Fibroblast of skin of right quadriceps (primary cell): ENCODE measurements around the gene KANK4.
"Not testable (repeated sequence)": the region's sequence is repeated elsewhere in the genome, so short reads cannot be mapped to it uniquely, and the experiment has no call there.

Experiments used
- DNase-seq: peaks from one replicate; pipeline ENCODE4 v3.0.0-alpha.2; 2013

KANK4 gene

GRCh38 chr1:62233926-62234450 lies 85.2 kb downstream of the KANK4 start:
- no peak for DNase-seq

DNA sequence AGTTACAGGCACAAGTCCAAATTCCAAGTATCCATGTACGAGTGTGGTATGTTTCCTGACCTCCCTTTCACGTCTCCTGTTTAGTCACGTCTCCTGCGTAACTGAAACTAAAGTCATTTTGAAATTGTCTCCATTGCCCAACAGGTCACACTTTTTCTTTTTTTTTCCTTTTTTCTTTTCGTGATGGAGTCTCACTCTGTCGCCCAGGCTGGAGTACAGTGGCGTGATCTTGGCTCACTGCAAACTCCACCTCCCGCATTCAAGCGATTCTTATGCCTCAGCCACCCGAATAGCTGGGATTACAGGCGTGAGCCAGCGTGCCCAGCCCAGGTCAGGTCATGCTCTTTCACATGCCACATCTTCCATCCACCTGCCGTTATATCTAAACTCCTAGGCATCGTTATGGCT lies 86.4 kb downstream of the KANK4 start:
- no peak for DNase-seq

- DNase-seq = peak; percentile 76
These were observed 88.5 kb downstream of the KANK4 start for GRCh38 chr1:62230718-62231117.

GRCh38 chr1:62229932-62230331 lies 89.3 kb downstream of the KANK4 start:
- no peak for DNase-seq

- DNase-seq = no peak
These were observed 89.8 kb downstream of the KANK4 start for GRCh38 chr1:62229468-62229867.

DNA sequence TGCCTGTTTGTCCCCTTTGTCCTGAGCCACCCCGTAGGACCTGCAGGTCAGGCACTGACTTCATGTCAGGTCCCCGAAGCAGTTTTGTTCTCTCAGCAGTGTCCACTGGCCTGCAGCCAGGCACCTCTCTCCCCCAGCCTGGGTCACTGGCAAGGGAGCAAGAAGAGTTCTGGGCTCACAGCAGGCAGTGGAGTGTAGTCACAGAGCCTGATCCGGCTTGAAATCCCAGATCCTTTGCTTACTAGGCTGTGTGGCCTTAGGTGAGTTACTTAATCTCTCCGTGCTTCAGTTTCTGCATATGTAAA lies 90.4 kb downstream of the KANK4 start:
- DNase-seq = no peak

DNA sequence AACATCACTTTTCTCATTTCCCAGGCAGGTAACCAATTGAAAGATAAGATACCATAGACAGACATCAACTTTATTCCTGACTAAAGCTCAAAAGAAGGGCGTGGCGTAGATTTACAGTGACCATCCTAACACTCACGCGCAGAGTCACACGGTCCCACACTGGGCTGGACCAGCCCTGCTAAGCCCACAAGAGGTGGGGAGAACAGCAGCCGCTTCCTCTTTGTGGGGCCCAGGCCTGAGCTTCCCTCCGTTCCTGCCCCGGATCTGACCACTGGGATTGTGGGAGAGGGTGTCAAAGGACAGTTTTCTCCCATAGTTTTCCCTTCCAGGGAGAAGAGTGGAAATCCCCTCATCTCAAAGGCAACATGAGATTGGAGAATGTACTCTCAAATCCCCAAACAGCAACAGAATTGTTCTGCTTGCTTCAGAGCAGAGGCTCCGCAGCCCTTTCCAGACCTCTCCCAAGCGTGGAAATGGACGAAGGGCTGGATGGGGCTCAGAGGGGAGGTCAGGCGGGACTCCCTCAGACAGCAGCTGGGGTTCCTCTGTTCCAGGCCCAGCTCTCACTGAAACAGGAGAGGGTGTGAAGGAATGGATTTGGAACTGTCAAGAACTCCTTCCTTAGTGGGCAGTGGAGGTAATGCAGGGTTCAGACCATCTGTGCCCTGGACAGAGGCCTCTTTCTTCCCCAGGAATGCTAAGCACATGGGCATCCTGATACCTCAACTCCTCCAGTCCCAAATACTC lies 90.9 kb downstream of the KANK4 start:
- DNase-seq = no peak

- DNase-seq = no peak
These were observed 91.7 kb downstream of the KANK4 start for GRCh38 chr1:62227496-62227895.

DNA sequence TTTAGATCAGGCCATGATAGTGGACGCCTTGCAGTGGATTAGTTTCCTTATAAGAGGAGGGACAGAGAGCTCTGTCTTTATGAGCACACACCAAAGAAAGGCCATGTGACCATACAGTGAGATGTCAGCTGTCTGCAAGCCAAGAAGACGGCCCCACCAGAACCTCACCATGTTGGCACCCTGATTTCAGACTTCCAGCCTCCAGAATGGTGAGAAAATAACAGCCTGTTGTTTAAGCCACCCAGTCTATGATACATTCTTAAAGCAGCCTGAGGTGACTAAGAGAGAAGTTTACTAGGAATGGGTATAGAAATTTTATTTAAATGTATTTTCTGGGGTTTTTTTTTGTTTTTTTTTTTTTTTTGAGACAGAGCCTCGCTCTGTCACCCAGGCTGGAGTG lies 95.1 kb downstream of the KANK4 start:
- no peak for DNase-seq

GRCh38 chr1:62222321-62222720 lies 96.9 kb downstream of the KANK4 start:
- DNase-seq = no peak

- no peak for DNase-seq
These were observed 98.1 kb downstream of the KANK4 start for GRCh38 chr1:62221171-62221570.

DNA sequence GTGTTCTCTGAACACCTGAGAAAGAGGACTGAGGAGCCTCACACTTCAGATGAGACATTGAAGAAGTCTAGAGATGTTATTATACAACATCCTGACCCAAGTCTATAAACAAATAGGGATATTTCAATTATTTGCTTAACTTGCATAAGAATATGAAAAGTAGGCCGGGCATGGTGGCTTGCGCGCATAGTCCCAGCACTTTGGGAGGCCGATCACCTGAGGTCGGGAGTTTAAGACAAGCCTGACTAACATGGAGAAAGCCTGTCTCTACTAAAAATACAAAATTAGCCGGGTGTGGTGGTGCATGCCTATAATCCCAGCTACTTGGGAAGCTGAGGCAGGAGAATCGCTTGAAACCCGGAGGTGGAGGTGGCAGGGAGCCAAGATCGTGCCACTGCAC lies 98.8 kb downstream of the KANK4 start:
- not testable (repeated sequence) for DNase-seq

GRCh38 chr1:62218604-62219003 lies 100.6 kb downstream of the KANK4 start:
- no peak for DNase-seq

DNA sequence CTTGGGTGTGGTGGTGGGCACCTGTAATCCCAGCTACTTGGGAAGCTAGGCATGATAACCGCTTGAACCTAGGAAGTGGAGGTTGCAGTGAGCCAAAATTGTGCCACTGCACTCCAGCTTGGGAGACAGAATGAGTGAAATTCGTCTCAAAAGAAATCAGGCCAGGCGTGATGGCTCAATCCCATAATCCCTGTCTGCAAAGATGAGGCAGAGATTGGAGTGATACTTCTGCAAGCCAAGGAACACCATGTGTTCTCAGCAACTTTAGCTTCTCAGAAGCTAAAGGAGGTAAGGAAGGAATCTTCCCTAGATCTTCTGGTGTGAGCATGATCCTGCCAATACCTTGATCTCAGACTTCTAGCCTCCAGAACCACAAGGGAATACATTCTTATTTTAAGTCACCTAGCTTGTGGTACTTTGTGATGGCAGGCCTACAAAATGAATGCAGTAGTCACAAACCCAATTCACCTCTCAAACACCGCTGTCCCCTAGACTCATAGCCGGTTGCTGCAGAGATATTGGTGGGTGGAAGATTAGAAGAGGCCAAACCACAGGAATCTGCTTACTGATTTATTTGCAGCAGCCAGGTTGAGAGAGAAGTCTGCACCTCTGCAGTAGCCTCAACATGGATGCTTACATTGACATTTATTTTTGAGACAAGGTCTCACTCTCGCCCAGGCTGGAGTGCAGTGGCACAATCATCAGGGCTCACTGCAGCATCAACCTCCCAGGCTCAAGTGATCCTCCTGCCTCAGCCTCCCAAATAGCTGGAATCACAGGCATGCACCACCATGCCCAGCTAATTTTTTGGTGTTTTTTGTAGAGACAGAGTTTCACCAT lies 105.9 kb downstream of the KANK4 start:
- no peak for DNase-seq

DNA sequence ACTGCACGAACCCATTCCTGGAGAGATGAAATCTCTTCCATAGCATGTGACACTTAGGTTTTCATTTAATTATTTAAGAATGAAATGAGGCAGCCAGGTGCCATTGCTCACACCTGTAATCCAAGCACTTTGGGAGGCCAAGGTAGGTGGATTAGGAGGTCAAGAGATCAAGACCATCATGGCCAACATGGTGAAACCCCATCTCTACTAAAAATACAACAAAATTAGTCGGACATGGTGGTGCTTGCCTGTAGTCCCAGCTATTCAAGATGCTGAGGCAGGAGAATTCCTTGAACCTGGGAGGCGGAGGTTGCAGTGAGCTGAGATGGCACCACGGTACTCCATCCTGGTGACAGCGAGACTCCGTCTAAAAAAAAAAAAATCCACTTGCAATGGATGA lies 106.8 kb downstream of the KANK4 start:
- no peak for DNase-seq

DNA sequence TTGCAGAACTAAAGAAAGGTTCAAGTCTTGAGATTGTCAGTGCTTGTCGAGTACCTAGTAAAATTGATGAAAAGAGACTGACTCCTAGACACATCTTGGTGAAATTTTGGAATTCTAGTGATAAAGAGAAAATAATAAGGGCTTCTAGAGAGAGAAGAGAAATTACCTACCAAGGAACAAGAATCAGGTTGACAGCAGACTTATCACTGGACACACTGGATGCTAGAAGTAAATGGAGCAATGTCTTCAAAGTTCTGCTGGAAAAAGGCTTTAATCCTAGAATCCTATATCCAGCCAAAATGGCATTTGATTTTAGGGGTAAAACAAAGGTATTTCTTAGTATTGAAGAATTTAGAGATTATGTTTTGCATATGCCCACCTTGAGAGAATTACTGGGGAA lies 108.3 kb downstream of the KANK4 start:
- no peak for DNase-seq

GRCh38 chr1:62209931-62210595 lies 109.2 kb downstream of the KANK4 start:
- DNase-seq = no peak

- DNase-seq = no peak
These were observed 110.3 kb downstream of the KANK4 start for GRCh38 chr1:62208970-62209369.

DNA sequence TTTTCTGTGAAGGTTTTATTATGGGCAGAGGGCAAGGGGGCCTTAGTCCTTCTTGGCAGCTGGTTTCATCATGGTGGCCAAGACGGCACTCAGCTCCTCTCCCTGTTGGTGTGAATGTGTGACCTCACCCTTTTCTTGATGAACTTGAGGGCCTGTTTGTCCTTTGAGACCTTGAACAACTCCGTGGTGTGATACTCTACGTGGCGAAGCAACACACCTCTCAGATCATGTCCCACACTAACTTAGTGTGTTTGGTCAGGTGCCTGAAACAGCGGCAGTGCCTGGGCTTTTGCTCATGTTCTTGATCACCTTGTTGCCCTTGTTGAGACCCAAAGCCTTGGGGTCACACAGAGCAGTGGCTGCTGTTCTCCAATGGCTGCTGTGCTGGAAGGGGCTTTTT lies 111.1 kb downstream of the KANK4 start:
- DNase-seq = no peak

GRCh38 chr1:62207187-62207586 lies 112.0 kb downstream of the KANK4 start:
- no peak for DNase-seq

- peak; percentile 8 for DNase-seq
These were observed 120.5 kb downstream of the KANK4 start for GRCh38 chr1:62198781-62199125.

DNA sequence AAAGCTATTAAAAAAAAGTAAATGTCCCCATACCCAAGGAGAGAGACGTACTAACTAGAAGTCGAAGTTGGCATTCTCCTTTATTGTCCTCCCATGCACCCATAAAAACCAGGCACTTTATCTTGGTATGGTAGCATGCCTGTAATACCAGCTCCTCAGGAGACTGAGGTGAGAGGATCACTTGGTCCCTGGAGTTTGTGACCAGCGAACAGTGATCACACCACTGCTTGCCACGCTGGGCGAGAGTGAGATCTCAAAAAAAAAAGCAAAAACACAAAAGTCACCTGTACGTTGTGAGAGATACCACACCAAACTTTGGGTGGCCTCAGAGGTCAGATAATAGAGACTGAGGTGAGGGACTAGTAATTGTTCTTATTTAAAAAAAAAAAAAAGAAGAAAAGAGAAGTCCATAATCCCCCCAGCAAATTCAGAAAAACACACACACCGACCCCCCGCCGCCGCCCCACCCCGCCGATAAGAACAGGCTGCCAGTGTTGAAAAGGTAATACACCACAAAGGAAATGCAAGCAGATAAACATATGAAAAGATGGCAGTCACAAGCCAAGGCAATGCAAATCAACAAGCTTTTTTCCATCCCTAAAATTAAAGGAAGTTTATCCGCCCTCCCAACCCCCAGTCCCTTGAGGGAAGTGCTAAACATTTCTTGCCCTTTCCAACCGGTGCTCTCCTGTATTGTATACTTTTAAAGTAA lies 121.0 kb downstream of the KANK4 start:
- DNase-seq = no peak

DNA sequence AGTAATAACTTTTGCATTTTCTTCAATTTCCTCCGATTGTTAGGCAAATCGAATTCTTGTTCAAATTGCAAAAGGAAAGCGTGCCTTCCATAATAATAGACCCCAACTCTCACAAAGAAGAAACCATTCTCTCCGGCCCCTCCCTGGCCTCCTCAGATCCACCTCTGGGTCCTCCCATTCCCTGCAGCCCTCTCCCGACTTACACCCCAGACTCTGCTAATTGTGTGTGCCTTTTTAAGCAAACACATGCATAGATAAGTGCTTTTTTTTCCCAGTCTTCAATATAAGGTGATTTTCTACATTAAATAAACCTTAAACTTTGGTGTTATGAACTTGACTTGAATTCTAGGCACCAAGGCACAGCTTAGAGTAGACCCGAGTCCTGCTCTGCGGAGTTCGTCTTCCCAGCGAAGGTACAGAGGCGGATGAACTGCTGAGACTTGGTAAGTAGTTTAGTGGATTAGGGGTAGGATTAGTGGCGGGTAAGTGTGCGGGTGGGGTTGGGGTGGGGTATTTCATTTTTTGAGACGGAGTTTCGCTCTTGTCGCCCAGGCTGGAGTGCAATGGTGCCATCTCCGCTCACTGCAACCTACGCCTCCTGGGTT lies 123.0 kb downstream of the KANK4 start:
- no peak for DNase-seq
